GM23338 (cell line): ENCODE results near the gene ELAVL2. TPM values are rescaled to one million over a fixed set of nuclear protein-coding genes. Genes with fewer than 3 reads are reported as not detected.
A peak's percentile ranks its signal among the peaks of the same experiment; 100 is the strongest.

Experiments
- ATAC-seq: fragments of 200-7000 bp; cut with Tn5 transposase; 3 replicates; pipeline ENCODE4 v1.9.1; 2020
- DNase-seq: peaks from one replicate; pipeline ENCODE4 v3.0.0-alpha.2; 2015; ENCODE audit warnings: low spot score
- H2AFZ ChIP-seq: fragments of 200-600 bp; sonication (generic); 2 replicates; pipeline ENCODE4 v1.8.0; 2016; ENCODE audit warnings: antibody characterized with exemption, mild to moderate bottlenecking, moderate library complexity
- H3F3A ChIP-seq: fragments of 200-600 bp; sonication (generic); replicated peaks from 2 replicates; pipeline ENCODE4 v1.8.0; 2017; ENCODE audit warnings: antibody characterized with exemption, mixed run types, low read depth
- H3K27ac ChIP-seq: fragments of 200-600 bp; sonication (generic); 2 replicates; pipeline ENCODE4 v1.6.1; 2016; ENCODE audit warnings: low read depth
- H3K27me3 ChIP-seq: fragments of 200-600 bp; sonication (generic); 2 replicates; pipeline ENCODE4 v1.8.0; 2016; ENCODE audit warnings: mild to moderate bottlenecking, mixed run types, moderate library complexity; ENCODE audit not compliant: insufficient read depth
- H3K36me3 ChIP-seq: fragments of 200-600 bp; sonication (generic); 2 replicates; pipeline ENCODE4 v1.8.0; 2016; ENCODE audit warnings: mild to moderate bottlenecking; ENCODE audit not compliant: insufficient read depth
- H3K4me1 ChIP-seq: fragments of 200-600 bp; sonication (generic); 2 replicates; pipeline ENCODE4 v1.8.0; 2016; ENCODE audit warnings: mild to moderate bottlenecking, moderate library complexity; ENCODE audit not compliant: insufficient read depth
- H3K4me2 ChIP-seq: fragments of 200-600 bp; sonication (generic); 2 replicates; pipeline ENCODE4 v1.7.1; 2017; ENCODE audit warnings: mixed run types
- H3K4me3 ChIP-seq: fragments of 200-600 bp; sonication (generic); 2 replicates; pipeline ENCODE4 v1.6.1; 2016; ENCODE audit warnings: mixed run types
- H3K79me2 ChIP-seq: fragments of 200-600 bp; sonication (generic); replicated peaks from 2 replicates; pipeline ENCODE4 v1.8.0; 2017; ENCODE audit warnings: mild to moderate bottlenecking; ENCODE audit not compliant: insufficient read depth
- H3K9me2 ChIP-seq: fragments of 200-600 bp; sonication (generic); 2 replicates; pipeline ENCODE4 v1.8.0; 2017; ENCODE audit not compliant: insufficient read depth
- H4K20me1 ChIP-seq: fragments of 200-600 bp; sonication (generic); replicated peaks from 2 replicates; pipeline ENCODE4 v1.8.0; 2017; ENCODE audit warnings: mild to moderate bottlenecking; ENCODE audit not compliant: insufficient read depth
- H3K27ac Mint-ChIP-seq: 2 replicates; pipeline ENCODE4 v1.8.0; 2020; ENCODE audit warnings: inconsistent platforms, mild to moderate bottlenecking, moderate library complexity, mixed read lengths
- H3K27me3 Mint-ChIP-seq: 3 replicates; pipeline ENCODE4 v1.8.0; 2022; ENCODE audit warnings: low read depth, mild to moderate bottlenecking, moderate library complexity, mixed read lengths, inconsistent platforms; ENCODE audit not compliant: insufficient read depth, poor library complexity
- H3K36me3 Mint-ChIP-seq: 3 replicates; pipeline ENCODE4 v1.8.0; 2021; ENCODE audit warnings: low read depth, mild to moderate bottlenecking, inconsistent platforms, moderate library complexity, mixed read lengths
- H3K4me1 Mint-ChIP-seq: 3 replicates; pipeline ENCODE4 v1.8.0; 2020; ENCODE audit warnings: mild to moderate bottlenecking, inconsistent platforms, mixed read lengths
- H3K4me3 Mint-ChIP-seq: 3 replicates; pipeline ENCODE4 v1.8.0; 2021; ENCODE audit warnings: moderate library complexity, mild to moderate bottlenecking, inconsistent platforms, mixed read lengths
- H3K9me3 Mint-ChIP-seq: 3 replicates; pipeline ENCODE4 v1.8.0; 2020; ENCODE audit warnings: moderate library complexity, mild to moderate bottlenecking, inconsistent platforms, mixed read lengths
- CREB1 ChIP-seq: fragments of 250-450 bp; sonication (Bioruptor Pico); IDR thresholded peaks from 2 replicates; pipeline ENCODE4 v1.5.0; 2020; ENCODE audit warnings: low read depth, mild to moderate bottlenecking, moderate library complexity
- CTCF ChIP-seq, 2 experiments: fragments of 200-600 bp in 1 of 2; sonication (generic) in 1 of 2; conservative IDR thresholded peaks; 2 replicates each; pipeline versions ENCODE4 v1.5.1 to v1.6.1; 2016 to 2017; ENCODE audit warnings: antibody characterized with exemption in 2 of 2, low read depth in 2 of 2, mild to moderate bottlenecking in 2 of 2, moderate library complexity in 1 of 2
- EZH2 ChIP-seq: fragments of 200-600 bp; sonication (generic); IDR thresholded peaks from one replicate; pipeline ENCODE4 v1.8.0; 2017; ENCODE audit warnings: antibody characterized with exemption, mild to moderate bottlenecking, low read depth; ENCODE audit not compliant: unreplicated experiment
- EZH2phosphoT487 ChIP-seq: fragments of 200-600 bp; sonication (generic); IDR thresholded peaks from one replicate; pipeline ENCODE4 v1.8.1; 2018; ENCODE audit warnings: antibody characterized with exemption; ENCODE audit not compliant: unreplicated experiment
- JUNB ChIP-seq: IDR thresholded peaks from one replicate; pipeline ENCODE4 v1.6.1; 2016; ENCODE audit warnings: antibody characterized with exemption; ENCODE audit not compliant: unreplicated experiment
- POLR2AphosphoS5 ChIP-seq: IDR thresholded peaks from 2 replicates; pipeline ENCODE4 v1.6.1; 2016; ENCODE audit warnings: antibody characterized with exemption, low read depth
- STAT1 ChIP-seq: IDR thresholded peaks from one replicate; pipeline ENCODE4 v1.6.1; 2016; ENCODE audit warnings: antibody characterized with exemption; ENCODE audit not compliant: unreplicated experiment
- ZNF114 ChIP-seq: fragments of 250-450 bp; sonication (Bioruptor Pico); IDR thresholded peaks from 2 replicates; pipeline ENCODE4 v1.5.0; 2020; ENCODE audit warnings: mild to moderate bottlenecking, moderate library complexity
- ZNF331 ChIP-seq: fragments of 250-450 bp; sonication (Bioruptor Pico); IDR thresholded peaks from 2 replicates; pipeline ENCODE4 v1.5.0; 2020; ENCODE audit warnings: low read depth, mild to moderate bottlenecking, moderate library complexity
- ZNF462 ChIP-seq: fragments of 250-450 bp; sonication (Bioruptor Pico); IDR thresholded peaks from 2 replicates; pipeline ENCODE4 v1.5.0; 2020; ENCODE audit warnings: mild to moderate bottlenecking, moderate library complexity
- polyA plus RNA-seq: library from polyadenylated mRNA; unstranded; fragments of >200 nt; fragmentation: Nextera tagmentation; extraction: Ambion mirVana; gene quantifications from 2 replicates; pipeline ENCODE4 v1.2.1, GENCODE V29; 2016
- total RNA-seq: library from RNA; depleted of rRNA; stranded (reverse); fragments of >200 nt; shearing (Covaris generic); gene quantifications from 2 replicates; pipeline ENCODE4 v1.2.3, GENCODE V29; 2014

Gene ELAVL2
- total and polyA plus RNA-seq, 2 experiments from 2014 or later: 18.6 to 42.4 TPM

- peaks cover 6% of the 10 kb centered on the region for H3K36me3 Mint-ChIP-seq
- H3K27ac ChIP-seq: no peak overlapping the region
- peaks cover 14% of the 10 kb centered on the region for H4K20me1 ChIP-seq
- no peak for TF ChIP-seq POLR2AphosphoS5
- no peak for TF ChIP-seq ZNF114
- TF ChIP-seq EZH2phosphoT487: no peak
- TF ChIP-seq CTCF (conservative IDR thresholded peaks at IDR 0.05; ENCODE audit: low read depth in 2 of 2): no peak
- TF ChIP-seq ZNF331 (CRISPR knock-in tag): no peak
- no peak for TF ChIP-seq STAT1
- TF ChIP-seq EZH2: no peak
- no peak for TF ChIP-seq JUNB
- peaks cover 82% of the 10 kb centered on the region for H3K79me2 ChIP-seq
- no peak overlapping the region for H3K4me3 ChIP-seq
- H3K9me3 Mint-ChIP-seq: no peaks in the 10 kb centered on the region; the same call in 2 of the 3 replicates
- peaks cover 56% of the 10 kb centered on the region for H3K4me1 Mint-ChIP-seq
- no peaks in the 10 kb centered on the region for H3K9me2 ChIP-seq
- no peaks in the 10 kb centered on the region for H3K27me3 ChIP-seq
- H3K27ac Mint-ChIP-seq: no peak overlapping the region
- H3F3A ChIP-seq: no peaks in the 10 kb centered on the region
- H3K4me2 ChIP-seq: no peak overlapping the region
- H3K36me3 ChIP-seq: no peaks in the 10 kb centered on the region
- ATAC-seq: no peak
- no peak for DNase-seq
- peaks cover 49% of the 10 kb centered on the region for H3K4me1 ChIP-seq
- no peak overlapping the region for H2AFZ ChIP-seq
- peaks cover 3% of the 10 kb centered on the region for H3K27me3 Mint-ChIP-seq
- H3K4me3 Mint-ChIP-seq: no peak overlapping the region
Observed at GRCh38 chr9:23728736-23729135, 97.3 kb downstream of the ELAVL2 start.

GRCh38 chr9:23725279-23725946 is 100.6 kb downstream of the ELAVL2 start:
- H3K4me1 ChIP-seq: peaks cover 45% of the 10 kb centered on the region
- H3K36me3 ChIP-seq: no peaks in the 10 kb centered on the region
- H3K9me2 ChIP-seq: no peaks in the 10 kb centered on the region
- no peak overlapping the region for H3K4me3 ChIP-seq
- Mint-ChIP-seq H3K27me3 (peaks cover 3% of the 10 kb centered on the region), H3K4me1 (peaks cover 51% of the 10 kb centered on the region), H3K36me3 (peaks cover 9% of the 10 kb centered on the region), H3K4me3 (no peak overlapping the region), H3K27ac (peak overlapping the region; percentile 73), H3K9me3 (no peaks in the 10 kb centered on the region; the same call in 2 of the 3 replicates)
- no peaks in the 10 kb centered on the region for H3F3A ChIP-seq
- no peak overlapping the region for H2AFZ ChIP-seq
- H4K20me1 ChIP-seq: peaks cover 18% of the 10 kb centered on the region
- H3K27ac ChIP-seq: 0 out of 2 replicates have a peak overlapping the region, but pooled peaks have one; percentile 15
- TF ChIP-seq EZH2 (no peak), ZNF331 (CRISPR knock-in tag) (no peak), CREB1 (CRISPR knock-in tag) (no peak), ZNF462 (CRISPR knock-in tag) (no peak), POLR2AphosphoS5 (no peak)
- peaks cover 98% of the 10 kb centered on the region for H3K79me2 ChIP-seq
- ATAC-seq (peak; percentile 61), DNase-seq (no peak)
- H3K4me2 ChIP-seq: no peak overlapping the region
- H3K27me3 ChIP-seq: no peaks in the 10 kb centered on the region
